Body of pancreas (tissue), 4 donors: Measurements from ENCODE around the gene DCHS2. TPM values are rescaled to one million over a fixed set of nuclear protein-coding genes. Genes with fewer than 3 reads are reported as not detected.

ENCODE experiments used
- ATAC-seq: fragments of 150-250 bp; one replicate; pipeline ENCODE4 v1.9.1; 2016
- DNase-seq, 4 donors: peaks; one replicate each; pipeline ENCODE4 v3.0.0-alpha.2; 2019
- H3K27ac ChIP-seq, 4 donors: fragments of 200-600 bp; sonication (generic); 1 replicate in 3 of 4; 2 replicates in 1 of 4; pipeline versions ENCODE4 v1.5.1 to v1.6.1; 2016 to 2019; ENCODE audit warnings: mild to moderate bottlenecking in 1 of 4, mixed read lengths in 1 of 4, moderate library complexity in 1 of 4
- H3K27me3 ChIP-seq, 2 donors: fragments of 200-600 bp; sonication (generic); one replicate each; pipeline ENCODE4 v1.6.0; 2016; ENCODE audit warnings: mild to moderate bottlenecking in 1 of 2
- H3K36me3 ChIP-seq, 2 donors: fragments of 200-600 bp; sonication (generic); replicated peaks in 1 of 2; 2 replicates each; pipeline ENCODE4 v1.5.1; 2016; ENCODE audit warnings: low read depth in 2 of 2; ENCODE audit not compliant: insufficient read depth in 1 of 2
- H3K4me1 ChIP-seq: fragments of 200-600 bp; sonication (generic); one replicate; pipeline ENCODE4 v1.6.0; 2016
- H3K4me3 ChIP-seq, 2 donors: fragments of 200-600 bp; sonication (generic); 1 replicate in 1 of 2; 2 replicates in 1 of 2; pipeline ENCODE4 v1.5.1; 2016 to 2019
- H3K9me3 ChIP-seq, 3 donors: fragments of 200-600 bp; sonication (generic); 1 replicate in 2 of 3; 2 replicates in 1 of 3; pipeline ENCODE4 v1.5.1; 2016
- POLR2A ChIP-seq, 3 donors: fragments of 450-650 bp; IDR thresholded peaks; one replicate each; pipeline ENCODE4 v1.6.1; 2016; ENCODE audit warnings: antibody characterized with exemption in 3 of 3, mild to moderate bottlenecking in 2 of 3
- WGBS, 2 donors: methylation state at CpG; one replicate each; pipeline ENCODE4 v1.1.5; 2017; 5-methylcytosine and 5-hydroxymethylcytosine counted together
- intact Hi-C: fragments of 100-400 bp; cut with DNase I; formaldehyde crosslinking; loops from one replicate; pipeline ENCODE4 v1.15.1; 2023
- total RNA-seq, 2 donors: library from RNA; depleted of rRNA; stranded (reverse); fragments of >200 nt; gene quantifications; one replicate each; pipeline ENCODE4 v1.1.0, GENCODE V29; 2016
- TF ChIP-seq, protein P1 (sequence below), 7 experiments: fragments of 450-650 bp in 4 of 7; fragments of 200-600 bp in 3 of 7; sonication (generic) in 3 of 7; IDR thresholded peaks; one replicate each; pipeline ENCODE4 v1.5.1; 2016 to 2019; ENCODE audit warnings: antibody characterized with exemption in 7 of 7

The DCHS2 gene
- total RNA-seq, 2 donors from 2014 or later = 0.33 to 0.78 TPM

- ATAC-seq (no peak), DNase-seq (no peak)
- no peak overlapping the region for H3K4me3 ChIP-seq
- H3K9me3 ChIP-seq = no peaks in the 10 kb centered on the region
- H3K27me3 ChIP-seq = no peaks in the 10 kb centered on the region
- no peak overlapping the region for H3K27ac ChIP-seq
- 71 to 72% methylated on average over 7 of the region's 7 CpGs for WGBS, 2 donors
- no peaks in the 10 kb centered on the region for H3K36me3 ChIP-seq
- no peaks in the 10 kb centered on the region for H3K4me1 ChIP-seq
- TF ChIP-seq, protein P1, sequence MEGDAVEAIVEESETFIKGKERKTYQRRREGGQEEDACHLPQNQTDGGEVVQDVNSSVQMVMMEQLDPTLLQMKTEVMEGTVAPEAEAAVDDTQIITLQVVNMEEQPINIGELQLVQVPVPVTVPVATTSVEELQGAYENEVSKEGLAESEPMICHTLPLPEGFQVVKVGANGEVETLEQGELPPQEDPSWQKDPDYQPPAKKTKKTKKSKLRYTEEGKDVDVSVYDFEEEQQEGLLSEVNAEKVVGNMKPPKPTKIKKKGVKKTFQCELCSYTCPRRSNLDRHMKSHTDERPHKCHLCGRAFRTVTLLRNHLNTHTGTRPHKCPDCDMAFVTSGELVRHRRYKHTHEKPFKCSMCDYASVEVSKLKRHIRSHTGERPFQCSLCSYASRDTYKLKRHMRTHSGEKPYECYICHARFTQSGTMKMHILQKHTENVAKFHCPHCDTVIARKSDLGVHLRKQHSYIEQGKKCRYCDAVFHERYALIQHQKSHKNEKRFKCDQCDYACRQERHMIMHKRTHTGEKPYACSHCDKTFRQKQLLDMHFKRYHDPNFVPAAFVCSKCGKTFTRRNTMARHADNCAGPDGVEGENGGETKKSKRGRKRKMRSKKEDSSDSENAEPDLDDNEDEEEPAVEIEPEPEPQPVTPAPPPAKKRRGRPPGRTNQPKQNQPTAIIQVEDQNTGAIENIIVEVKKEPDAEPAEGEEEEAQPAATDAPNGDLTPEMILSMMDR (IDR thresholded peaks at IDR 0.05) = no peak
- TF ChIP-seq POLR2A (IDR thresholded peaks at IDR 0.05) = no peak
- intact Hi-C loops = loop anchor here (10.0 kb wide), 1 partner anchor 527 kb away; the partner anchor contains the start of gene SFRP2
Observed at GRCh38 chr4:154312246-154312645, 179.4 kb downstream of the DCHS2 start.

- no peaks in the 10 kb centered on the region for H3K36me3 ChIP-seq
- H3K4me1 ChIP-seq = no peaks in the 10 kb centered on the region
- TF ChIP-seq, protein P1 (IDR thresholded peaks at IDR 0.05) = no peak
- TF ChIP-seq POLR2A (IDR thresholded peaks at IDR 0.05) = no peak
- DNase-seq = no peak
- intact Hi-C loops = loop anchor here (10.0 kb wide), 1 partner anchor 526 kb away; the partner anchor contains the start of gene SFRP2
- no peak overlapping the region for H3K27ac ChIP-seq
- no peaks in the 10 kb centered on the region for H3K9me3 ChIP-seq
- ATAC-seq = no peak
- H3K27me3 ChIP-seq = no peaks in the 10 kb centered on the region
- no peak overlapping the region for H3K4me3 ChIP-seq
Observed at GRCh38 chr4:154310578-154310977, 181.0 kb downstream of the DCHS2 start.

GRCh38 chr4:154308207-154308606 is 183.4 kb downstream of the DCHS2 start:
- no peaks in the 10 kb centered on the region for H3K4me1 ChIP-seq
- 81 to 88% methylated on average over 1 of the region's 1 CpG for WGBS, 2 donors
- no peaks in the 10 kb centered on the region for H3K36me3 ChIP-seq
- DNase-seq (no peak), ATAC-seq (no peak)
- no peaks in the 10 kb centered on the region for H3K9me3 ChIP-seq
- no peak for TF ChIP-seq POLR2A (IDR thresholded peaks at IDR 0.05)
- TF ChIP-seq, protein P1 (IDR thresholded peaks at IDR 0.05) = no peak
- H3K27me3 ChIP-seq = no peaks in the 10 kb centered on the region
- intact Hi-C loops = no loop called here
- no peak overlapping the region for H3K4me3 ChIP-seq
- no peak overlapping the region for H3K27ac ChIP-seq

DNA sequence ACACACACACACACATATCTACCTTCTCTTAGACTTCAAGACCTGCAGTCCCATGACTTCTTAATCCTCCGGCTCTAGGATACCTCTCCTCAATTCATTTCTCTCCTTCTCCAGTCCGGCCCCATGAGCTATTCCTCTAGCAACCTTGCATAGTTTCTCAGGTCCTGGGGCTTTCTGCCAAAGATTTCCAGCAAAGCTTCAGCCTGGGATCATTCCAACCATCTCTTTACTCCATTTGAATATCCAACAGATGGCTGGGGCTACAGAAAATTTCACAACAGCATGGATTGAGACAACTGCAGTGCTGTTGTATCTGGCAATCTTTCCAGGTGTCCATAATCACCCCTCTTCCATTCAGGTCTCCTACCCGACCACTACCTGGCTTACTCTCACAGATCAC is 184.1 kb downstream of the DCHS2 start:
- 85 to 88% methylated on average over 3 of the region's 3 CpGs for WGBS, 2 donors
- H3K4me1 ChIP-seq = no peaks in the 10 kb centered on the region
- TF ChIP-seq, protein P1 (IDR thresholded peaks at IDR 0.05) = no peak
- TF ChIP-seq POLR2A (IDR thresholded peaks at IDR 0.05) = no peak
- no peaks in the 10 kb centered on the region for H3K36me3 ChIP-seq
- ATAC-seq (no peak), DNase-seq (no peak)
- intact Hi-C loops = no loop called here
- H3K27me3 ChIP-seq = no peaks in the 10 kb centered on the region
- no peak overlapping the region for H3K27ac ChIP-seq
- no peak overlapping the region for H3K4me3 ChIP-seq
- H3K9me3 ChIP-seq = no peaks in the 10 kb centered on the region

- Histone ChIP-seq H3K4me1 (no peaks in the 10 kb centered on the region), H3K9me3 (no peaks in the 10 kb centered on the region), H3K27me3 (no peaks in the 10 kb centered on the region), H3K4me3 (no peak overlapping the region), H3K36me3 (no peaks in the 10 kb centered on the region), H3K27ac (no peak overlapping the region)
- ATAC-seq = no peak
- DNase-seq = no peak
- intact Hi-C loops = no loop called here
- 75 to 82% methylated on average over 5 of the region's 5 CpGs for WGBS, 2 donors
- TF ChIP-seq, protein P1 (IDR thresholded peaks at IDR 0.05) = no peak
- no peak for TF ChIP-seq POLR2A (IDR thresholded peaks at IDR 0.05)
Observed at GRCh38 chr4:154305616-154306015, 186.0 kb downstream of the DCHS2 start.
